Skeletal muscle tissue (tissue), 4 donors: Measurements from ENCODE around the gene LEMD1. TPM values are rescaled to one million over a fixed set of nuclear protein-coding genes. Genes with fewer than 3 reads are reported as not detected.

Source experiments
- H3K27ac ChIP-seq: one replicate; pipeline ENCODE4 v1.7.0; 2013; ENCODE audit warnings: mild to moderate bottlenecking, low read depth, low read length, inconsistent platforms
- H3K27me3 ChIP-seq, 3 donors: one replicate each; pipeline ENCODE4 v1.7.0; 2013; ENCODE audit warnings: low read length in 3 of 3; ENCODE audit not compliant: control insufficient read depth in 3 of 3, insufficient read depth in 3 of 3
- H3K36me3 ChIP-seq, 3 donors: one replicate each; pipeline ENCODE4 v1.7.0; 2013; ENCODE audit warnings: low read length in 3 of 3; ENCODE audit not compliant: control insufficient read depth in 3 of 3, insufficient read depth in 3 of 3
- H3K4me1 ChIP-seq, 3 donors: one replicate each; pipeline ENCODE4 v1.7.0; 2013; ENCODE audit warnings: low read length in 3 of 3, mild to moderate bottlenecking in 3 of 3; ENCODE audit not compliant: control insufficient read depth in 3 of 3, insufficient read depth in 3 of 3
- H3K4me3 ChIP-seq, 3 donors: one replicate each; pipeline ENCODE4 v1.7.0; 2013; ENCODE audit warnings: low read length in 3 of 3
- H3K9ac ChIP-seq, 3 donors: one replicate each; pipeline ENCODE4 v1.7.0; 2013; ENCODE audit warnings: low read length in 3 of 3, mild to moderate bottlenecking in 3 of 3, moderate library complexity in 2 of 3, low read depth in 1 of 3
- H3K9me3 ChIP-seq, 3 donors: one replicate each; pipeline ENCODE4 v1.7.0; 2013; ENCODE audit warnings: low read length in 3 of 3; ENCODE audit not compliant: control insufficient read depth in 3 of 3
- total RNA-seq: library from RNA; depleted of rRNA; stranded (reverse); fragments of >200 nt; gene quantifications from one replicate; pipeline ENCODE4 v1.2.3, GENCODE V29; 2014
- donor health status: Osteomylitis.

LEMD1 gene
- not detected for total RNA-seq

GRCh38 chr1:205421798-205422197, at the start of gene LEMD1:
LEMD1 (minus strand) TSS chr1:205422056; CDS start chr1:205420536, 1,520 bp downstream.
- Histone ChIP-seq H3K27ac (no peak within 1 kb of the TSS), H3K9ac (no peak within 1 kb of the TSS), H3K36me3 (no peaks in the 10 kb centered on the region), H3K4me1 (peaks cover 0 to 8% (median 4%) of the 10 kb centered on the region in 3 donors), H3K9me3 (no peaks in the 10 kb centered on the region), H3K27me3 (no peaks in the 10 kb centered on the region), H3K4me3 (no peak within 1 kb of the TSS)

GRCh38 chr1:205470131-205470530, 48.3 kb upstream of the LEMD1 start:
- Histone ChIP-seq H3K9ac (no peak overlapping the region), H3K4me1 (peaks cover 0 to 2% (median 0%) of the 10 kb centered on the region in 3 donors), H3K27me3 (peaks cover 11 to 40% (median 39%) of the 10 kb centered on the region in 3 donors), H3K27ac (no peak overlapping the region), H3K4me3 (no peak overlapping the region), H3K36me3 (no peaks in the 10 kb centered on the region), H3K9me3 (peaks cover 0 to 3% (median 0%) of the 10 kb centered on the region in 3 donors)

GRCh38 chr1:205466595-205467220, 44.9 kb upstream of the LEMD1 start:
- Histone ChIP-seq H3K9ac (peak overlapping the region in 1 of 3 donors; percentile 33), H3K4me3 (no peak overlapping the region), H3K9me3 (no peaks in the 10 kb centered on the region), H3K27me3 (peaks cover 9 to 37% (median 22%) of the 10 kb centered on the region in 3 donors), H3K27ac (no peak overlapping the region), H3K36me3 (no peaks in the 10 kb centered on the region), H3K4me1 (peaks cover 0 to 2% (median 0%) of the 10 kb centered on the region in 3 donors)

- no peak overlapping the region for H3K27ac ChIP-seq
- H3K4me3 ChIP-seq: no peak overlapping the region
- H3K9ac ChIP-seq: no peak overlapping the region
- H3K9me3 ChIP-seq: no peaks in the 10 kb centered on the region
- H3K4me1 ChIP-seq: peaks cover 0 to 2% (median 0%) of the 10 kb centered on the region in 3 donors
- no peaks in the 10 kb centered on the region for H3K36me3 ChIP-seq
- H3K27me3 ChIP-seq: peaks cover 19 to 43% (median 30%) of the 10 kb centered on the region in 3 donors
These were observed 43.5 kb upstream of the LEMD1 start for GRCh38 chr1:205465392-205465791.

GRCh38 chr1:205458777-205459566, 37.1 kb upstream of the LEMD1 start:
- Histone ChIP-seq H3K4me3 (no peak overlapping the region), H3K9ac (no peak overlapping the region), H3K27me3 (peaks cover 59 to 77% (median 63%) of the 10 kb centered on the region in 3 donors), H3K36me3 (no peaks in the 10 kb centered on the region), H3K27ac (no peak overlapping the region), H3K4me1 (peaks cover 7 to 12% (median 9%) of the 10 kb centered on the region in 3 donors), H3K9me3 (no peaks in the 10 kb centered on the region)

GRCh38 chr1:205456868-205457745, 35.3 kb upstream of the LEMD1 start:
- Histone ChIP-seq H3K4me3 (no peak overlapping the region), H3K9me3 (no peaks in the 10 kb centered on the region), H3K4me1 (peaks cover 7 to 12% (median 9%) of the 10 kb centered on the region in 3 donors), H3K36me3 (no peaks in the 10 kb centered on the region), H3K27me3 (peaks cover 76 to 85% (median 77%) of the 10 kb centered on the region in 3 donors), H3K9ac (no peak overlapping the region), H3K27ac (no peak overlapping the region)

GRCh38 chr1:205456383-205456867, 34.6 kb upstream of the LEMD1 start:
- H3K9me3 ChIP-seq: no peaks in the 10 kb centered on the region
- peaks cover 76 to 88% (median 77%) of the 10 kb centered on the region in 3 donors for H3K27me3 ChIP-seq
- H3K27ac ChIP-seq: no peak overlapping the region
- H3K4me1 ChIP-seq: peaks cover 7 to 12% (median 9%) of the 10 kb centered on the region in 3 donors
- H3K9ac ChIP-seq: no peak overlapping the region
- no peaks in the 10 kb centered on the region for H3K36me3 ChIP-seq
- peak overlapping the region in 1 of 3 donors; percentile 22 for H3K4me3 ChIP-seq

- H3K4me3 ChIP-seq: peak within 1 kb of the TSS in 1 of 3 donors; percentile 22
- H3K27ac ChIP-seq: no peak within 1 kb of the TSS
- H3K27me3 ChIP-seq: peaks cover 75 to 88% (median 76%) of the 10 kb centered on the region in 3 donors
- H3K4me1 ChIP-seq: peaks cover 7 to 12% (median 9%) of the 10 kb centered on the region in 3 donors
- no peaks in the 10 kb centered on the region for H3K9me3 ChIP-seq
- no peak within 1 kb of the TSS for H3K9ac ChIP-seq
- H3K36me3 ChIP-seq: no peaks in the 10 kb centered on the region
These were observed 33.9 kb upstream of the LEMD1 start, which contains the start of gene BLACAT1 for GRCh38 chr1:205455581-205456382. BLACAT1 (minus strand) TSS chr1:205456045.

GRCh38 chr1:205454903-205455335, 33.1 kb upstream of the LEMD1 start:
- Histone ChIP-seq H3K4me3 (no peak overlapping the region), H3K27me3 (peaks cover 76 to 90% (median 79%) of the 10 kb centered on the region in 3 donors), H3K27ac (no peak overlapping the region), H3K36me3 (no peaks in the 10 kb centered on the region), H3K9me3 (no peaks in the 10 kb centered on the region), H3K4me1 (peaks cover 7 to 12% (median 9%) of the 10 kb centered on the region in 3 donors), H3K9ac (no peak overlapping the region)
